GM23338 (cell line): ENCODE data around the gene TTC33. TPM values are rescaled to one million over a fixed set of nuclear protein-coding genes. Genes with fewer than 3 reads are reported as not detected.
"Not testable (repeated sequence)": the region's sequence is repeated elsewhere in the genome, so short reads cannot be mapped to it uniquely, and the experiment has no call there.

Experiments
- ATAC-seq: fragments of 200-7000 bp; cut with Tn5 transposase; 3 replicates; pipeline ENCODE4 v1.9.1; 2020
- DNase-seq: peaks from one replicate; pipeline ENCODE4 v3.0.0-alpha.2; 2015; ENCODE audit warnings: low spot score
- H2AFZ ChIP-seq: fragments of 200-600 bp; sonication (generic); 2 replicates; pipeline ENCODE4 v1.8.0; 2016; ENCODE audit warnings: antibody characterized with exemption, mild to moderate bottlenecking, moderate library complexity
- H3F3A ChIP-seq: fragments of 200-600 bp; sonication (generic); replicated peaks from 2 replicates; pipeline ENCODE4 v1.8.0; 2017; ENCODE audit warnings: antibody characterized with exemption, mixed run types, low read depth
- H3K27ac ChIP-seq: fragments of 200-600 bp; sonication (generic); 2 replicates; pipeline ENCODE4 v1.6.1; 2016; ENCODE audit warnings: low read depth
- H3K27me3 ChIP-seq: fragments of 200-600 bp; sonication (generic); 2 replicates; pipeline ENCODE4 v1.8.0; 2016; ENCODE audit warnings: mild to moderate bottlenecking, mixed run types, moderate library complexity; ENCODE audit not compliant: insufficient read depth
- H3K36me3 ChIP-seq: fragments of 200-600 bp; sonication (generic); 2 replicates; pipeline ENCODE4 v1.8.0; 2016; ENCODE audit warnings: mild to moderate bottlenecking; ENCODE audit not compliant: insufficient read depth
- H3K4me1 ChIP-seq: fragments of 200-600 bp; sonication (generic); 2 replicates; pipeline ENCODE4 v1.8.0; 2016; ENCODE audit warnings: mild to moderate bottlenecking, moderate library complexity; ENCODE audit not compliant: insufficient read depth
- H3K4me2 ChIP-seq: fragments of 200-600 bp; sonication (generic); 2 replicates; pipeline ENCODE4 v1.7.1; 2017; ENCODE audit warnings: mixed run types
- H3K4me3 ChIP-seq: fragments of 200-600 bp; sonication (generic); 2 replicates; pipeline ENCODE4 v1.6.1; 2016; ENCODE audit warnings: mixed run types
- H3K79me2 ChIP-seq: fragments of 200-600 bp; sonication (generic); replicated peaks from 2 replicates; pipeline ENCODE4 v1.8.0; 2017; ENCODE audit warnings: mild to moderate bottlenecking; ENCODE audit not compliant: insufficient read depth
- H3K9me2 ChIP-seq: fragments of 200-600 bp; sonication (generic); 2 replicates; pipeline ENCODE4 v1.8.0; 2017; ENCODE audit not compliant: insufficient read depth
- H4K20me1 ChIP-seq: fragments of 200-600 bp; sonication (generic); replicated peaks from 2 replicates; pipeline ENCODE4 v1.8.0; 2017; ENCODE audit warnings: mild to moderate bottlenecking; ENCODE audit not compliant: insufficient read depth
- H3K27ac Mint-ChIP-seq: 2 replicates; pipeline ENCODE4 v1.8.0; 2020; ENCODE audit warnings: inconsistent platforms, mild to moderate bottlenecking, moderate library complexity, mixed read lengths
- H3K27me3 Mint-ChIP-seq: 3 replicates; pipeline ENCODE4 v1.8.0; 2022; ENCODE audit warnings: low read depth, mild to moderate bottlenecking, moderate library complexity, mixed read lengths, inconsistent platforms; ENCODE audit not compliant: insufficient read depth, poor library complexity
- H3K36me3 Mint-ChIP-seq: 3 replicates; pipeline ENCODE4 v1.8.0; 2021; ENCODE audit warnings: low read depth, mild to moderate bottlenecking, inconsistent platforms, moderate library complexity, mixed read lengths
- H3K4me1 Mint-ChIP-seq: 3 replicates; pipeline ENCODE4 v1.8.0; 2020; ENCODE audit warnings: mild to moderate bottlenecking, inconsistent platforms, mixed read lengths
- H3K4me3 Mint-ChIP-seq: 3 replicates; pipeline ENCODE4 v1.8.0; 2021; ENCODE audit warnings: moderate library complexity, mild to moderate bottlenecking, inconsistent platforms, mixed read lengths
- H3K9me3 Mint-ChIP-seq: 3 replicates; pipeline ENCODE4 v1.8.0; 2020; ENCODE audit warnings: moderate library complexity, mild to moderate bottlenecking, inconsistent platforms, mixed read lengths
- EZH2 ChIP-seq: fragments of 200-600 bp; sonication (generic); IDR thresholded peaks from one replicate; pipeline ENCODE4 v1.8.0; 2017; ENCODE audit warnings: antibody characterized with exemption, mild to moderate bottlenecking, low read depth; ENCODE audit not compliant: unreplicated experiment
- EZH2phosphoT487 ChIP-seq: fragments of 200-600 bp; sonication (generic); IDR thresholded peaks from one replicate; pipeline ENCODE4 v1.8.1; 2018; ENCODE audit warnings: antibody characterized with exemption; ENCODE audit not compliant: unreplicated experiment
- NANOG ChIP-seq: IDR thresholded peaks from 2 replicates; pipeline ENCODE4 v1.6.1; 2016; ENCODE audit warnings: antibody characterized with exemption, borderline replicate concordance
- POLR2AphosphoS5 ChIP-seq: IDR thresholded peaks from 2 replicates; pipeline ENCODE4 v1.6.1; 2016; ENCODE audit warnings: antibody characterized with exemption, low read depth
- STAT1 ChIP-seq: IDR thresholded peaks from one replicate; pipeline ENCODE4 v1.6.1; 2016; ENCODE audit warnings: antibody characterized with exemption; ENCODE audit not compliant: unreplicated experiment
- ZNF114 ChIP-seq: fragments of 250-450 bp; sonication (Bioruptor Pico); IDR thresholded peaks from 2 replicates; pipeline ENCODE4 v1.5.0; 2020; ENCODE audit warnings: mild to moderate bottlenecking, moderate library complexity
- ZNF331 ChIP-seq: fragments of 250-450 bp; sonication (Bioruptor Pico); IDR thresholded peaks from 2 replicates; pipeline ENCODE4 v1.5.0; 2020; ENCODE audit warnings: low read depth, mild to moderate bottlenecking, moderate library complexity
- polyA plus RNA-seq: library from polyadenylated mRNA; unstranded; fragments of >200 nt; fragmentation: Nextera tagmentation; extraction: Ambion mirVana; gene quantifications from 2 replicates; pipeline ENCODE4 v1.2.1, GENCODE V29; 2016
- total RNA-seq: library from RNA; depleted of rRNA; stranded (reverse); fragments of >200 nt; shearing (Covaris generic); gene quantifications from 2 replicates; pipeline ENCODE4 v1.2.3, GENCODE V29; 2014
- TF ChIP-seq, protein P1 (sequence below): fragments of 250-450 bp; sonication (Bioruptor Pico); IDR thresholded peaks from 2 replicates; pipeline ENCODE4 v1.5.0; 2020; ENCODE audit warnings: mild to moderate bottlenecking, moderate library complexity
- TF ChIP-seq, protein P2 (sequence below), 2 experiments: fragments of 200-600 bp in 1 of 2; sonication (generic) in 1 of 2; conservative IDR thresholded peaks; 2 replicates each; pipeline versions ENCODE4 v1.5.1 to v1.6.1; 2016 to 2017; ENCODE audit warnings: antibody characterized with exemption in 2 of 2, low read depth in 2 of 2, mild to moderate bottlenecking in 2 of 2, moderate library complexity in 1 of 2

Gene TTC33
- total and polyA plus RNA-seq, 2 experiments from 2014 or later: 4.1 to 11.5 TPM

DNA sequence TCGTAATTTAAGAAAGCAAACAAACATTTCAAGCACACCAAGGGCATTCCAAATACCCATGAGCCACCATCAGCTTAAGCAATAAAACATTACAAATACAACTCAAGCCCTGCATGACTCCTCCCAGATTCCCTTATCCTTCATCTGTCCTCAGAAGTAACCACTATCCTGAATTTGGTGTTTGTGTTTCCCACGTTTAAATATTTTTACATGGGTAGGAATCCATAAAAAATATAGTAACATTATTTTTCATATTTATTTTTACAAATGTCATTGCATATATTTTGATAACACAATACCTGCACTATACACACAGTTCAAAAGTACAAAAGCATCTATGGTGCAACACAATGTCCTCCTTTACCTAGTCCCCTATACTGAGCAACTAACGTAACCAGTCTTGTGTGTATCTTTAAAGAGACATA is 36.0 kb upstream of the TTC33 start (continued):
- TF ChIP-seq, protein P1, sequence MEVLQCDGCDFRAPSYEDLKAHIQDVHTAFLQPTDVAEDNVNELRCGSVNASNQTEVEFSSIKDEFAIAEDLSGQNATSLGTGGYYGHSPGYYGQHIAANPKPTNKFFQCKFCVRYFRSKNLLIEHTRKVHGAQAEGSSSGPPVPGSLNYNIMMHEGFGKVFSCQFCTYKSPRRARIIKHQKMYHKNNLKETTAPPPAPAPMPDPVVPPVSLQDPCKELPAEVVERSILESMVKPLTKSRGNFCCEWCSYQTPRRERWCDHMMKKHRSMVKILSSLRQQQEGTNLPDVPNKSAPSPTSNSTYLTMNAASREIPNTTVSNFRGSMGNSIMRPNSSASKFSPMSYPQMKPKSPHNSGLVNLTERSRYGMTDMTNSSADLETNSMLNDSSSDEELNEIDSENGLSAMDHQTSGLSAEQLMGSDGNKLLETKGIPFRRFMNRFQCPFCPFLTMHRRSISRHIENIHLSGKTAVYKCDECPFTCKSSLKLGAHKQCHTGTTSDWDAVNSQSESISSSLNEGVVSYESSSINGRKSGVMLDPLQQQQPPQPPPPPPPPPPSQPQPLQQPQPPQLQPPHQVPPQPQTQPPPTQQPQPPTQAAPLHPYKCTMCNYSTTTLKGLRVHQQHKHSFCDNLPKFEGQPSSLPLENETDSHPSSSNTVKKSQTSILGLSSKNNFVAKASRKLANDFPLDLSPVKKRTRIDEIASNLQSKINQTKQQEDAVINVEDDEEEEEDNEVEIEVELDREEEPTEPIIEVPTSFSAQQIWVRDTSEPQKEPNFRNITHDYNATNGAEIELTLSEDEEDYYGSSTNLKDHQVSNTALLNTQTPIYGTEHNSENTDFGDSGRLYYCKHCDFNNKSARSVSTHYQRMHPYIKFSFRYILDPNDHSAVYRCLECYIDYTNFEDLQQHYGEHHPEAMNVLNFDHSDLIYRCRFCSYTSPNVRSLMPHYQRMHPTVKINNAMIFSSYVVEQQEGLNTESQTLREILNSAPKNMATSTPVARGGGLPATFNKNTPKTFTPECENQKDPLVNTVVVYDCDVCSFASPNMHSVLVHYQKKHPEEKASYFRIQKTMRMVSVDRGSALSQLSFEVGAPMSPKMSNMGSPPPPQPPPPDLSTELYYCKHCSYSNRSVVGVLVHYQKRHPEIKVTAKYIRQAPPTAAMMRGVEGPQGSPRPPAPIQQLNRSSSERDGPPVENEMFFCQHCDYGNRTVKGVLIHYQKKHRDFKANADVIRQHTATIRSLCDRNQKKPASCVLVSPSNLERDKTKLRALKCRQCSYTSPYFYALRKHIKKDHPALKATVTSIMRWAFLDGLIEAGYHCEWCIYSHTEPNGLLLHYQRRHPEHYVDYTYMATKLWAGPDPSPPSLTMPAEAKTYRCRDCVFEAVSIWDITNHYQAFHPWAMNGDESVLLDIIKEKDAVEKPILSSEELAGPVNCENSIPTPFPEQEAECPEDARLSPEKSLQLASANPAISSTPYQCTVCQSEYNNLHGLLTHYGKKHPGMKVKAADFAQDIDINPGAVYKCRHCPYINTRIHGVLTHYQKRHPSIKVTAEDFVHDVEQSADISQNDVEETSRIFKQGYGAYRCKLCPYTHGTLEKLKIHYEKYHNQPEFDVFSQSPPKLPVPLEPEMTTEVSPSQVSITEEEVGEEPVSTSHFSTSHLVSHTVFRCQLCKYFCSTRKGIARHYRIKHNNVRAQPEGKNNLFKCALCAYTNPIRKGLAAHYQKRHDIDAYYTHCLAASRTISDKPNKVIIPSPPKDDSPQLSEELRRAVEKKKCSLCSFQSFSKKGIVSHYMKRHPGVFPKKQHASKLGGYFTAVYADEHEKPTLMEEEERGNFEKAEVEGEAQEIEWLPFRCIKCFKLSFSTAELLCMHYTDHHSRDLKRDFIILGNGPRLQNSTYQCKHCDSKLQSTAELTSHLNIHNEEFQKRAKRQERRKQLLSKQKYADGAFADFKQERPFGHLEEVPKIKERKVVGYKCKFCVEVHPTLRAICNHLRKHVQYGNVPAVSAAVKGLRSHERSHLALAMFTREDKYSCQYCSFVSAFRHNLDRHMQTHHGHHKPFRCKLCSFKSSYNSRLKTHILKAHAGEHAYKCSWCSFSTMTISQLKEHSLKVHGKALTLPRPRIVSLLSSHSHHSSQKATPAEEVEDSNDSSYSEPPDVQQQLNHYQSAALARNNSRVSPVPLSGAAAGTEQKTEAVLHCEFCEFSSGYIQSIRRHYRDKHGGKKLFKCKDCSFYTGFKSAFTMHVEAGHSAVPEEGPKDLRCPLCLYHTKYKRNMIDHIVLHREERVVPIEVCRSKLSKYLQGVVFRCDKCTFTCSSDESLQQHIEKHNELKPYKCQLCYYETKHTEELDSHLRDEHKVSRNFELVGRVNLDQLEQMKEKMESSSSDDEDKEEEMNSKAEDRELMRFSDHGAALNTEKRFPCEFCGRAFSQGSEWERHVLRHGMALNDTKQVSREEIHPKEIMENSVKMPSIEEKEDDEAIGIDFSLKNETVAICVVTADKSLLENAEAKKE (CRISPR knock-in tag): no peak
- TF ChIP-seq NANOG: no peak
- no peak for TF ChIP-seq EZH2
- no peak for TF ChIP-seq ZNF331 (CRISPR knock-in tag)
- TF ChIP-seq POLR2AphosphoS5: no peak

DNA sequence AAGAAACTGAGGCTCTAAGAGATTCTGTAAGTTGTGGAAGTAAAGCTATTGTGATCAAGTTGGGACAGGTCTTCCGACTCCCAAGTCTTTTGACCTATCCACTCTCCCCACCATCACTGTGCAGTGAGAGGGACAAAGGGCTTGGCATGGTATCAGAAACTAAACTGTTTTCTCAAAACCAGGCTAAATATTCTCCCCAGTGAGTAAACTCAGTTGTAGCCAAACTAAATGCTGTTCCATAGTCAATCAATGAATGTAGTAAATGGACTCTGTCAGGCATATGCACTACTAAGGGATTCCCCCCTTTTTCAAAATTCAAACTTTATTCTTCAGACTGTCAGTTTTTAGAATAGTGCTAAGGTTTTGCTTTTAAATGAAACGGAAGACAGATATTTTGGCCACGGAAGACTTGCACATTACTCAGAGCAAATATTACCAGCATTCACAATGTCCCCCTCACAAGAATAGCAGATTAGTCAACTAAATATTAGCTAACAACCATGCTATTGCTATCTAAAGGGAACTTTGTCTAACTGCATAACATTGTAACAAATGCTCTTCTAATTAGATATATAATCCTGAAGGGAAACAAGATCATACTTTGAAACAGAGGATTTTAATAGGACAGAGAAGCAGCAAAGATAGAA is 35.3 kb upstream of the TTC33 start:
- H3K36me3 Mint-ChIP-seq: peaks cover 35% of the 10 kb centered on the region
- H3K27me3 Mint-ChIP-seq: no peaks in the 10 kb centered on the region
- Histone ChIP-seq H3K4me2 (no peak overlapping the region), H3K27ac (no peak overlapping the region), H3K4me3 (no peak overlapping the region), H3K4me1 (no peaks in the 10 kb centered on the region), H3K9me2 (no peaks in the 10 kb centered on the region), H3K27me3 (no peaks in the 10 kb centered on the region), H3K36me3 (peaks cover 2% of the 10 kb centered on the region), H4K20me1 (peaks cover 56% of the 10 kb centered on the region), H3K79me2 (peaks cover 97% of the 10 kb centered on the region), H2AFZ (no peak overlapping the region), H3F3A (no peaks in the 10 kb centered on the region)
- TF ChIP-seq STAT1 (no peak), EZH2phosphoT487 (no peak), ZNF331 (CRISPR knock-in tag) (no peak), NANOG (no peak), ZNF114 (CRISPR knock-in tag) (no peak)
- TF ChIP-seq, protein P2, sequence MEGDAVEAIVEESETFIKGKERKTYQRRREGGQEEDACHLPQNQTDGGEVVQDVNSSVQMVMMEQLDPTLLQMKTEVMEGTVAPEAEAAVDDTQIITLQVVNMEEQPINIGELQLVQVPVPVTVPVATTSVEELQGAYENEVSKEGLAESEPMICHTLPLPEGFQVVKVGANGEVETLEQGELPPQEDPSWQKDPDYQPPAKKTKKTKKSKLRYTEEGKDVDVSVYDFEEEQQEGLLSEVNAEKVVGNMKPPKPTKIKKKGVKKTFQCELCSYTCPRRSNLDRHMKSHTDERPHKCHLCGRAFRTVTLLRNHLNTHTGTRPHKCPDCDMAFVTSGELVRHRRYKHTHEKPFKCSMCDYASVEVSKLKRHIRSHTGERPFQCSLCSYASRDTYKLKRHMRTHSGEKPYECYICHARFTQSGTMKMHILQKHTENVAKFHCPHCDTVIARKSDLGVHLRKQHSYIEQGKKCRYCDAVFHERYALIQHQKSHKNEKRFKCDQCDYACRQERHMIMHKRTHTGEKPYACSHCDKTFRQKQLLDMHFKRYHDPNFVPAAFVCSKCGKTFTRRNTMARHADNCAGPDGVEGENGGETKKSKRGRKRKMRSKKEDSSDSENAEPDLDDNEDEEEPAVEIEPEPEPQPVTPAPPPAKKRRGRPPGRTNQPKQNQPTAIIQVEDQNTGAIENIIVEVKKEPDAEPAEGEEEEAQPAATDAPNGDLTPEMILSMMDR (conservative IDR thresholded peaks at IDR 0.05; ENCODE audit: low read depth in 2 of 2): no peak
- DNase-seq (no peak), ATAC-seq (no peak)
- H3K4me3 Mint-ChIP-seq: no peak overlapping the region
- H3K4me1 Mint-ChIP-seq: peaks cover 13% of the 10 kb centered on the region; the same call in 2 of the 3 replicates
- H3K27ac Mint-ChIP-seq: no peak overlapping the region
- H3K9me3 Mint-ChIP-seq: peaks cover 7% of the 10 kb centered on the region; the same call in 2 of the 3 replicates

DNA sequence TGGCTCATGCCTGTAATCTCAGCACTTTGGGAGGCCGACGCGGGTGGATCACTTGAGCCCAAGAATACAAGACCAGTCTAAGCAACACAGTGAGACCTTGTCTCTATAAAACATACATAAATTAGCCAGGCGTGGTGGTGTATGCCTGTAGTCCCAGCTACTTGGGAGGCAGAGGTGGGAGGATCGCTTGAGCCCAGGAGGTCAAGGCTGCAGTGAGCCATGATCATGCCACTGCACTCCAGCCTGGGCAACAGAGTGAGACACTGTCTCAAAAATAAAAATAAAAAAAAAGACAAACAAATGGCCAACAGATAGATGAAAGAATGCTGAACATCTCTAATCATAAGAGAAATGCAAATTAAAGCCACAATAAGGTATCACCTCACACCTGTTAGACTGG is 33.2 kb upstream of the TTC33 start:
- H3K4me1 ChIP-seq, DNase-seq, H3K36me3 ChIP-seq, H3K9me3 Mint-ChIP-seq, H3K27me3 Mint-ChIP-seq, H3K9me2 ChIP-seq, H2AFZ ChIP-seq, H3K27ac Mint-ChIP-seq, H3F3A ChIP-seq, H3K4me1 Mint-ChIP-seq, H3K4me3 Mint-ChIP-seq, H3K4me2 ChIP-seq, H3K4me3 ChIP-seq, H3K27me3 ChIP-seq, ATAC-seq, H3K27ac ChIP-seq: not testable (repeated sequence)
- Histone ChIP-seq H3K79me2 (peaks cover 100% of the 10 kb centered on the region), H4K20me1 (peaks cover 56% of the 10 kb centered on the region)
- H3K36me3 Mint-ChIP-seq: peaks cover 22% of the 10 kb centered on the region
